COLO668 (cell line): Measurements from ENCODE around the gene RAB28.

Source experiments
- DNase-seq: peaks from one replicate; lab custom pipeline; 2025; ENCODE audit not compliant: unreplicated experiment; lab: John Stamatoyannopoulos, UW

RAB28 gene

DNA sequence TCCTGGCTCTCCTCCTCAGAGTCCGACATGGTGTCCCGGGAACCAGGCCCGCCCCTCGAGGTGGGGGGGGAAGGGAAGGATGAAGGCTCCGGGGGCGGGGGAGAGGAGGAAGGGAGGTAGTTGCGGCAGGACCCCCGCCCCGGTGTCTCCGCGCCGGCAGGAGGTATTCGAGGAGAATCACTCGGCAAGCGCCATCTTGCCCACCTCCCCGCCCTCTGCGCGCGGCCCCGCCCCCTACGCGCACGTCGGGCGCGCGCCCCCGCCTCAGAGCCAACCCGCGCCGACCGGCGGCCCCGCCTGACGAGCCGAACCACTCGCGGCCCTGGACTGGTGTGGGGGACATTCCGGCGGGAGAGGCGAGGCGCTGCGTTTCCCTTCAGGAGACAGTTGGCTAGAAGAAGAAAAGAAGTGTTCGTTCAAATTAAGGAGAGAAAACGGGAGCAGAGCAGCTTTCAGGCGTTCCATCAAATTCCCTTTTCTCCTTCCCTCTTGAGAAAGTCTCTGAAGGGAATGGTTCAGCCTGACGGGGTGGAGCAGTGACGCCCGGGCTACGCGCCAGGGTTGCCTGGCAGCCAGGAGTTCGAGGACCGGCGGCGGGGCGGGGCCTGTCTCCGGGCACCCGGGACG is at the start of gene RAB28:
Gene RAB28 (minus strand): TSS at position 219 of the 627 bp plus-strand sequence.
- DNase-seq: peak; percentile 95

DNA sequence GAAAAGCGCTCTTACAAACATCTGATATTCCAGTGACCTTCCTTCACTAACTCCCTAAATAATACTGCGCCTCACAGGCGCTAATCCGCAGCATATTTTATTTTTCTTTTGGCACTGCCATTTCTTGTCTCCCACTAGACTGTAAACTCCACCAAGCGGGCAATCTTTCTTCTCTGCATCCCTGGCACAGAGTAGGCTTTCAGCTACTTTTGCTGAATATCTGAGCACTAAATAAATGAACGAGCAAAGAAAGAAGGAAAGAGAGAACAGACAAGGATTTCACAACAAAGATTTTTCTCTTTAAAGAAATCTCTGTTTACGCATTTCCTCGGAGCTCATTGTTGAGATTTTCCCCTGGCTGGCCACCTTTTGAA is 47.5 kb upstream of the RAB28 start:
- DNase-seq: no peak

DNA sequence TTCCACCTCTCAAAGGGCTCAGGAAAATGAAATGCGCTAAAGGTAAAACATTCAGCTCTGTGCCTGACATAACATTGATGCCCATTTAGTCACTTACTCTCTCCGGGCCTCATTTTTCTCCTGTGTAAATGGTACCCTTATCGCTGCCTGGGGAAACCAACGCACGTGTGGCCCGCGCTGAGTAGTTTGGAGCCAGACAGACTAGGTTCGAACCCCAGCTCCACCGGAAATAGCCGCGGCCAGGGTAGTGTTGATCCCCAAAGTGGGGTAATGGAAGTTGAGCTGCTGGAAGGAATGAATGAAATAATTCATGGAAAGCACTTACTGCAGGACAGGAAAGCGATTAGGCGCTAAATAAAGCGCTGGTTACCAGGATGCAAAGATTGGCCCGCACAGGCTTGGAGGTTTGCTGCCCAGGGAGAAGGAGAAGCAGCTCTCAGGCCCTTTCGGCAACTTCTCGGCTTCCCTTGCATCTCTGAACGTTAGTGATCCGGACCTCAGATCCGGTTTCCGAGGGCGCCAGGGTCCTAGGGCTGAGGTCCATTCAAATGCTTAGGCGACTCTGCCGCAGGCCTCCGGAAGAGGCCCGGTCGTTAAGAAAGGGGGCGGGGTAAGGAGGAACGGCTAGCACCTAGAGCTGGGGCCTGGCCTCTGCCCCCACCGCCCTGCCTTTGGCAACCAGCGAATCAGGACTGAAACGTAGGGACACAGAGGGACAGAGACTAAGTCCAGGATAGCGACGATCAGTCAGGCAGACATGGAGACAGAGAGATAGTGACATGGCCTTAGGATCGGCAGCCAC is 46.9 kb upstream of the RAB28 start:
- no peak for DNase-seq

DNA sequence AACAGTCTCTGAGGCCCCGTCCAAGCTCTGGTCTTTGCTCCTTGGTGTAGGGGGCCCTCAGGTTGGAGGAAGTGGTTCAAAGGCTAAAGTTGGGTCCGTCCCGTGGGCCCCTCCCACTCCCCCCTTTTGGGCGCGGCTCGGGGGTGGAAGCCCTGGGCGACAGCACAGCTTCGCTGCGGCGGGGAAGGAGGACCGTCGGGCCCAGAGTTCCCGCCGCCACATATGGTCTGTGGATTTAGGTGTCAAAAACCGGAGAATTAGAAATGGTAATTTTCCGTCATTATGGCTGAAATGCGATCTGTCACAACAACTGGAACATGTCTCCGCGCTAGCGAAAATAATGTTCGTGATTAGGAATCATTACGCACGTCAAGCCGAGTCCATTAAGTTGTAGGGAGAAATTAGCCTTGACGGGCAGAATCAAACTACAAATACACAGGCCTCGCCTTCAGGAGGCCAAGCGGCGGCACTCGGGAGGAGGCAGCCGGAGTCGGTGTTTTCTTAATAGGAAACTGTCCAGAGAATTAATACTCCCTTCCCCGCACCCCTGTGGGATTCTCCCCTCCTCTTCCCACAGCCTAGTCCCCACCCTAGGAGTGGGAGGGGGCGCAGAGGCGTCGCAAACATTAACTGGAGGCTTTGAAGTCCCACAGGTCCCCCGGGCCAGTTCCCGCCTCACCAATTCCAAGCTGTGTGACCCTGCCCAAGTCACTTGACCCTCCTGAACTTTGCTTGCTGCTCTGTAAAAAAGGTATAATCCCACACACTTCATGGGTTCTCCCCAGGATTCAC is 45.2 kb upstream of the RAB28 start:
- DNase-seq: no peak

DNA sequence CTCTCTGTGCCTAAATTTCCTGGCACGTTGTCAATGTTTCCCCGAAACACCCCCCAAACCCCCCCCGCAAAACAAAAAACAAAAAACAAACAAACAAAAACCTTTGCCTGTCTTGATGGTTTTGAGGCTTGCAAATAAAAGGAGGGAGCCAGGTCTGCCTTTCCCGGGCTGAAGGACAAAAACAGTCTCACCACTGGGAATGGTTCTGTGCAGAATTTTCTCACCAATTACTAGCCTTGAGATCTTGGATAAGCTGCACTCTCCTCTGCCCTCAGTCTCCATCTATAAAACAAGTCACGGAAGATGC is 44.6 kb upstream of the RAB28 start:
- DNase-seq: no peak

DNA sequence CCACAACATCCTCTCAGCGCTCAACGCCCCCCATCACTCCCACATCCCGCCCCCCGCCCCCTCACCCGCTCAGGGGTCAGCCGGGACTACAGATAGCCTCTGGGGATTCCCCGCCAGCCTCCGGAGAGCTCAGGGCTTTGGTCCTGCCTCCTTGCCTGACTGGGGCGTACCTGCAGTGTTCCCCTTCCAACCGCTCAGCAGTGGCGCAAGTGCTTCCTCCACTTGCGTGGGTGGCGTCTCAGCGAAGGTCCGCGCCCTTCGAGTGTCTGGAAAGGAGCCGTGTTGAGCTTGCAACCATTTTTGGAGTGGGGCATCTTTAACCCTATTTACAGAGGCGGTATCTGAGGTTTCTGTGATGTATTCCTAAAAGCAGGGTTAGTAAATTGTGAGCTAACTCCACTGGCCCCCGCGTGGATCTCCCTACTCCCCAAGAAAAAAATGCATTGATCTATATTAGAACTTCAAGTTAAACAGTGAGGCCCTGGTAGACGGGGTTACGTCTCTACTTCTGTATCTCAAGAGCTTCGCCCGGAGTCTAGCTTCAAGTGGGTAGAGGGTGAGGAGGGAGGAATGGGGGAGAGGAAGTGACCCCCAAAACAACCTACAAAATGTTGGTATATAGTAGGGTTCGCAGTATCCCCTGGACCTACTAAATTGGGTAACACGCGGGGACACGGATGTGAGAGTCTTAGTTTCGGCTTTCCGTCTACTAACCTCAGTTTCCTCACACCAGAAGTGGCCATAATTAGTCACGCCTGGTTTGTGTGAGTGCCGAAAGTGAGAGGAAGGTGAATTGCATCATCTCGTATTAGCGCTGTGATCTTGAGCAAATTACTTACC is 44.1 kb upstream of the RAB28 start:
- DNase-seq: peak; percentile 16

DNA sequence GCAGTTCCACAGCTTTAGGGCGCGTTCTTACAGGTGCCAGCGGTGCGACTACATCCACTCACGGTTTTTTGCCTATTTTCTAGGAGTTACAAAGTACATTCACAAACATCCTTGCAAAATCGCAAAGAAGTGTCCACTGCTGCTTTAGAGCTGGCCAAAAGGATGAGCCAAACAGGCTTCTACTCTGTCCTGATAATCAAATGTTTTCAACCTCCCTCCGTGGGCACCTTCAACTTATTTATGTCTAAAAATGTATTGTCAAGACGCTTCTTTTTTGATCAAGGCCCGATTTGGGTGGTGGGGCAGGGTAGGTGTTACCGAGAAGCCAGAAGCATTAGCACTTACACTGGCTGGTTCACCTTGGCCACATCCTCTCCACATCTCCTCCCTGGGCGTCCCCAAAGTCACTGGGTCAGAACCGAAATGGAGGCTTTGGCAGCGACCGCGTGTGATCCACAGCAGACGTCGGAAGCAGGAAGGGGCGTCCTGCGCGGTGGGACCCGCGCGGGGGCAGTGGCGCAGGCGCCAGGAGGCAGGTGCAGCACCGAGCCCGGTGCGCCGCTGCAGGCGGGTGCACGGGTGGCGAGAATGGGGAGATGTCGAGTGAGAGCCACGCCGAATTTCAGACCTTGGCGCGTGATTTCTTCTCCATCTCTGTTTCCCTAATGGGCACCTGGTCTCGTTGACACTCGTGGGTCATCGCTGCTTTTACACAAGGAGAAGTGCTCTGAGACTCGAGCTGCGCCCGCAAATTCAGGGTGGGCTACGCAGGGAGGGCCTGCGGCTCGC is 43.2 kb upstream of the RAB28 start:
- DNase-seq: no peak

DNA sequence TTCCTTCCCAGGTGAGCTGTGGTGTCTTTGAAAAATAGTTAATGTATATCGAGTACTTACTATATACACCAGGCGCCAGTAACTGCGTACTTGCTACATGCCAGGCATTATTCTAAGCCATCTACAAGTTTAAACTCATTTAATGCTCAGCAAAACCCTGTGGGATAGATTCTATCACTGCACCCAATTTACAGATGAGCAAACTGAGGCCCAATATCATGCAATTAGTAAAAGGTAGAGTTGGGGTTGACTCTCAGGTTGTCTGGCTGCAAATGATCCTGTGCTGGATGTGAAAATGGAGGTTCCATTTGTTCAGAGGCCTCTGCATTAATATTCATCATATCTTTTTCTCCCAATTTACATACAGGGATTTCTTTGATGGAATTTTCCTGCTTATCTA is 42.5 kb upstream of the RAB28 start:
- DNase-seq: no peak

DNA sequence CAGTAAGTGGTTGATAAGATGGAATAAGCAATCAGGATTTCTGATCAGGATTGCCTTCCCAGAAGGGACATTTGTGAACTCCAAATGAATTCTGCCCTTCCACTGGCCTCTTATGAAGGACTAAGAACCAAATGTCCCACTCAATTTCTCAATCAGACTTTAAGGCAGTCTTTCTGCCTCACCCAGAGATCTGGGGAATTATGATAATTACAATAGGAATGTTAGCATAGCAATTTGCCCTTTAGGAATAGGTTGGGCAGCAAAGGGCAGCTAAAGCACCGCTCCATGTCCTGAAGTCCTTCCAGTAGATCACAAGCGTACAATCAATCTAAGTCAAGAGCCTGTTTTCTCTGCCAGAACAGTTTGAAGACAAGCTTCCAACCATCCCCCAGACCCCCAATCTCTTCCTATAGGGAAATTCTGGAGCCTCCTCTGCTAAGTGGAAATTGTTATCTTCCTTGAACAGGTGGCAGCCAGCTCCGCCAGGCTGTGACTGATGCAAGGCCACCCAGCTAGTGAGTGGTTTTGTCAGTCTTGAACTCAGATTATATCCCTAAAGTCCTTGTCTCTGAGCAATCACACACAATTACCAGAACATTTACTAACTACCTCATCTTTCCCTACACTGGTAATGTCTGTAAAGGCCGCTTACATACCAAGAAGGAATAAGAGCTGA is 41.6 kb upstream of the RAB28 start:
- DNase-seq: no peak

DNA sequence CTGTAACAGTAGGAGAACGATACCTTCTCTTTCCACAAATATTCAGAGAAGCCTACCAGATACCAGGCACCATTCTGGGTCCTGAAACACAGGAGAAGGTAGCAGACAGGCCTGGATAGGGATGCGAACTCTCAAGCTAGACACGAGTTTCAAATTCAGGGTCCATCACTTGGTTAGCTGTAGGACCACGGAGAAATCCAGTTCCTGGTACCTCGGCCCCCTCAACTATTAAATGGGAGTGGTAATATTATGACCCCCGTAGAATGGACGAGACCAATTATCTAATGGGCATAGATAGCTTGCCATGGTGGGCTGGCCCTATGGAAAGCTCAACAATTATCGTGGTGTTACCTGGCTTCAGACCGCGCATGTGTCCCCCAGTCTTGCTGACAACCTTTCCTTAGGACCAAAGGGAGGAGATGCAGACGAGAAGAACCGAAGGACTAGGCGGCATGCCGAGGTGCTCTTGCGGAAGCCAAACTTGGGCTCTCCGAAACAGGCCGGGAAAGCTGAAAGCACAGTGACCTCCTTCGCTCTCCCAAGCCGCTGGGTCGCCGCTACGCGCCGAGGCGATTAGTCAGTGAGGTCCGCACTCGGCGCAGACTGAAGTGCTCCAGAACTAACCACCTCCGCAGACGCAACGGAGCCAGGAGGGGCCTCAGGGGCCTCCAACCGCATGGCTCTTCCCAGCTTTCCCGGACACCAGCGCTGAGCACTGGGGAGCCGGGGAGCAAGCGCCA is 40.5 kb upstream of the RAB28 start:
- DNase-seq: no peak

DNA sequence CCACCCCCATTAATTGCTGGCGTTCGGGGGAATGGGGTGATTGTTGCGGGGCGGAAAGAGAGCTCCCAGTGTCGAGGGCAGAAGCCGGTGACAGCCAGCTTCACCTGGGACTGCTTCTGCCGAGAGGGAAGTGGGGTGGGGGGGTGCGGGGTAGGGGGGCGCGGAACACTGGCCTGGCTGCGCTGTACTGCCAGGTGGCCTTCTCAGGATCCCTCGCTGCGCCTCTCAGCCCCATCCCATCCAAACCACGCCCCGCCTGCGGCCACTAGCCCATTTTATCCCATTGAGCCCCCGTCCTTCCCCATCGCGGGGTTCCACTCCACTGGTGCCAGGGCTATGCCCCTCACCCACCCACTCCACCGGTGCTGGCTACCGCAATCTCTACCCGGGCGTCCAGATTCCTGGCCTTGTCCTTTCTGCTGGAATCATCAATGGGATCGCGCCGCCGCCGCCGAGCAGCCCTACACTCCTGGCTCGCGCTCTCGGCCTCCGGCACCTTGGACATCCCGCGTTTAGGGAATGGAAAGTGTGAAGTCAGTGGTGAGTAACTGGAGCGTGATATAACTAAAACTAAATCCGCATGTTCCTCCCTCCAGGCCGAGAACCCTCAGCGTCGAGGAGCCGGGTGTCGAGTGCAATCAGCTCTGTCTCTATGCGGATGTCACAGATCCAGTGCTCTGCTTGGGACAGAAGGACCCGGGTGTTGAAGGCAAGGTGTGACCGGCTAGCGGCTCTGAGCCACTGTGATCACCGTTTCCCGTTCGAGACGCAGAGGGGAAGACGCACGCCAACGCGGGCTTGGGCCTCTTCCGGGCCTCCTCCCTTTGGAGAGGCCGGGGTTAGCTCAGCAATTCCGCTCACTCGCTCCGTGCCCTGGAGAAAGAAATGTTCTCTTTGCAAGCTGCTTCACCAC is 39.7 kb upstream of the RAB28 start:
- no peak for DNase-seq

DNA sequence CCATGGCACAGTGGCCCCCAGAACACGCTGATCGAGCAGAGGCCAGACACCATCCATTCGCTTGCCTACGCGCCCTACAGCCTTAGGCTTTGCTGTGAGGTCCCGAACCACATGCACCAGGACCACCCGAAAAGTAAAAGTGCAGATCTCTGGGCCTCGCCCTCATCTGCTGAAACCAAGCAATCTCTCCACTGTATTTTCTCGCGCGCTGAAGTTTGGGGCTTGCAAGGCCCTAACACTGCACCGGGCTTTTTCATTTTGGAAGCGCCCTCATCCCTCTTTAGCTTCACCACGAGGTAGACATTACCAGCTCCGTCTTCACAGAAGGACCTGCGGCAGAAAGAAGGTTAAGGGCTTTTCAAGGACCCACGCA is 39.0 kb upstream of the RAB28 start:
- no peak for DNase-seq

DNA sequence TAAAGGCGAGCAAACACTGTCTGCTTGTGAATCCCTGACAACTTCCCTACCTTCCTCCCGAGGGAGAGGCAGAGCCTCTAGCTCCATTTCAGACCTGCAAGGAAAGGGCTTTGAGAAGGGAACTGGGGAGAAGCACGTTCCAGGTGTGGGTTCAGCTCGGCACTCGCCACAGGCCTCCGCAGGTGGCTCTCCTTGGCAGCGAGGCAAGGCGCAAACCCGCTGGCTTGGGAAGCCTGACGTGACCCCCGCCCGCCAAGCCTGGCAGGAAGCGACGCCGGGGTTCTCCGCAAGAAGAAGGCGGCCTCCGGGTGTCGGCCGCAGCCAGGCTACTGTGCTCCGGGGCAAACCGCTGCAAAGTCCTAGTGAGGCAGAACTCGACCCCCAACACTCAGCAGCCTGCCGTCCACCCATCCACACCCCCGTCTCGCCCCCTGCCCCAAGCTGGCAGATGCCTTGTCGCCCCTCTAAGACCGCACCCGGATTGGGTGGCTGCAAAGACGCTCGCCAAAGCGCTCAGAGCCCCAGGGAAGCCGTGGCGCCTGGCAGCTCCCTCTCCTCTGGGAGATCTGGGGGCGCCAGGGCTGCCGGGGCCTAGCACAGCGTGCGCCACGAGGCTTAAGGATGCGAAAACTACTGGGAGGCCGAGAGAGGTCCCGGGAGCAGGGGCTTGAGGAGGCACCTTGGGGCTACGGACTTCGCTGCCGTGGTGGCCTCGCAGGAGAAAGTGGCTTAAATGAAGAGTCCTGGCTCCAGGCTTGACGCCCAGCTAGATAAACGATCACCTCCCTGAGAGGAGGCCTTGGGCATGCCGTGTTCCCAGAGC is 38.4 kb upstream of the RAB28 start:
- peak; percentile 55 for DNase-seq

DNA sequence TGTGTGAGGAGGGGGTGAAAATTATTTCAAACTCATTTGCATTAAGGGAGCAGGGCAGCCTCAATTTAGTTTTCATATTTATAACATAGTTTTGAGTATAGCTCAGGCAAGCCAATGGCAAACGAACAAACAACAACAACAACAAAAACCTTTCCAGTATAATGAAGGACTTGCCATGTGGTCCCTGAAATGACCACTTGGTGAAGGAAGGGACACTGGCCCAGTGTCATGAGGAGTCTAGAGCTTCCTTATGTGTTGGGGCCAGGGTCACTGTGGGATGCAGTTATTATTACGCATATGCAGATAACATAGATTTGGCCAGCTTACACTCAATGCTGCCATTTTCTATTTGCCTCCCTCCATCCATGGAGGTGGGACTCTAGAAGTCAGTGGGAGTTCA is 36.9 kb upstream of the RAB28 start:
- no peak for DNase-seq

DNA sequence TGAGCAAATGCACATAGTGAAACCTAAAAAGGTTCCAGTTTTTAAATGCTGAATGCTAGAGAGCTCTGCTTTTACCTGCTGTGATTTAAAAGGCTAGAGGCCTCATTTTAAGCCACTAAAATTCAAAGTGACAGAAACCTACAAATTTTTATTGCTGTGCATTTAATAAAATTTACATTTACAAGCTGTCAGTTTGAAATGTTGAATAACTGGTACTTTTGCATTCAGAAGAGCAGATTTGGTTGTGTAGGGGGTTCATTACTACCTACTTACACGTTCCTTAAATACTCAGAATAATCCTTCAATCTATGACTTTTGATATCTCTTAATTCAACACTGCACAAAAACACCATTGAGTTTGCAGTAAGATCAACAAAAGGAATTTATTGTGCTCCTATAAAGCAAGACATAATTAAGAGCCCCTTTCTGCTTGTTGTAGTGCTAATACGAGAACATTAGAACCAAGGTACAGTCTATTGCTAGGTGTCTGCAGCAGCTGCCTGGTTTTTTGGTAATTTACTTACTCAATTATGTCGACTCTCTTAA is 32.2 kb upstream of the RAB28 start:
- DNase-seq: no peak

DNA sequence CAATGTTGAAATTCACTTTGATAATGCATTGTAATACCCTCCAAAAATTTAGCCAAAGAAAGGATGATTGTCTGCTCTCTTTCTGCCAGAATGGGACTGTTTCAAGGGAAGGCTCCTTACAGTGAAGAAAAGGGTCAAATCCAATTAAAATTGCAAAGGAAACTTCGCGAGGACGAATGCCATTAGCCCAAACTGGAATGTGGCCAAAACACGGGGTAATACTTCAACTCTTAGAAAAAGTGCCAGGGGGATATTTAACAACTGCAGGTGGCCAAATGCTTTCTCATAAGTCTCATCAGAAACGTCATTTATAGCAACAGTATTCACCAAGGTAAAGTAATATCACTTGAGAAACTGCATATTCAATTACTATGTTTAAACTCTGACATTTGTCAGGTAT is 31.1 kb upstream of the RAB28 start:
- no peak for DNase-seq

DNA sequence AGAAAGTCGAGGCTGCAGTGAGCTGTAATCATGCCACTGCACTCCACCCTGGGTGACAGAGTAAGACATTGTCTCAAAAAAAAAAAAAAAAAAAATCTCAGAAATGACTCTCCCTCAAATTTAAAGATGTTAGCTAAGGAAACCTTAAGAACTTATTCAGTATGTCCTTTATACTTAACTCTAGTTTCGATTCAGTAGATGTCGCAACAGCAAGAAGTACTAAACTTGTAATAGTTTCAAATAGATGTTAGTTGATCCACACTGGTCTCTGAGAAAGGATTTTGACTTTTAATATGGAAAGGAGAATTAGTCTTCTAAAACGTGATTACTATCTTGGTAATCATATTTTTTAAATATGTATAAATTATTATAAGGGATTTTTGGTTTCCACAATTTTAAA is 30.6 kb upstream of the RAB28 start:
- DNase-seq: no peak
